HEK293T (cell line): ENCODE results near the gene FEM1B.

Experiments
- CTCF ChIA-PET: fragments of 350-600 bp; formaldehyde crosslinking; extraction: SDS; loops from one replicate; lab custom pipeline; 2021; ENCODE audit warnings: antibody characterized with exemption, inconsistent platforms; lab: Yijun Ruan, JAX
- POLR2A ChIA-PET: fragments of 350-600 bp; formaldehyde crosslinking; extraction: SDS; loops from one replicate; lab custom pipeline; 2020; ENCODE audit warnings: antibody characterized with exemption, inconsistent platforms; lab: Yijun Ruan, JAX
- DNase-seq: peaks from one replicate; pipeline ENCODE4 v3.0.0; 2012; ENCODE audit warnings: mixed read lengths; ENCODE audit errors: extremely low spot score
- ARNT ChIP-seq: fragments of 450-650 bp; IDR thresholded peaks from 2 replicates; pipeline ENCODE4 v1.6.1; 2017; ENCODE audit warnings: mild to moderate bottlenecking
- BHLHE40 ChIP-seq: fragments of 450-650 bp; IDR thresholded peaks from 2 replicates; pipeline ENCODE4 v1.6.1; 2016; ENCODE audit warnings: mild to moderate bottlenecking, moderate library complexity, borderline replicate concordance
- CTBP1 ChIP-seq: fragments of 450-650 bp; IDR thresholded peaks from 2 replicates; pipeline ENCODE4 v1.6.1; 2016; ENCODE audit warnings: borderline replicate concordance
- ELF4 ChIP-seq: fragments of 450-650 bp; IDR thresholded peaks from 2 replicates; pipeline ENCODE4 v1.6.1; 2017; ENCODE audit warnings: antibody characterized with exemption
- FOXA1 ChIP-seq: fragments of 450-650 bp; IDR thresholded peaks from 2 replicates; pipeline ENCODE4 v1.6.1; 2016; ENCODE audit warnings: mild to moderate bottlenecking
- FOXK2 ChIP-seq: fragments of 450-650 bp; IDR thresholded peaks from 2 replicates; pipeline ENCODE4 v1.6.1; 2016; ENCODE audit warnings: mild to moderate bottlenecking
- FOXM1 ChIP-seq: fragments of 450-650 bp; IDR thresholded peaks from 2 replicates; pipeline ENCODE4 v1.6.1; 2017; ENCODE audit warnings: mild to moderate bottlenecking, borderline replicate concordance
- HDGF ChIP-seq: fragments of 450-650 bp; IDR thresholded peaks from 2 replicates; pipeline ENCODE4 v1.6.1; 2017; ENCODE audit warnings: antibody characterized with exemption, borderline replicate concordance
- L3MBTL2 ChIP-seq: fragments of 450-650 bp; conservative IDR thresholded peaks from 2 replicates; pipeline ENCODE4 v1.6.1; 2016; ENCODE audit warnings: mild to moderate bottlenecking
- LEF1 ChIP-seq: fragments of 450-650 bp; IDR thresholded peaks from 2 replicates; pipeline ENCODE4 v1.6.1; 2017; ENCODE audit warnings: mild to moderate bottlenecking, borderline replicate concordance
- NFRKB ChIP-seq: fragments of 450-650 bp; IDR thresholded peaks from 2 replicates; pipeline ENCODE4 v1.6.1; 2016; ENCODE audit warnings: mild to moderate bottlenecking, moderate library complexity
- PKNOX1 ChIP-seq: fragments of 450-650 bp; IDR thresholded peaks from 2 replicates; pipeline ENCODE4 v1.6.1; 2016
- SP1 ChIP-seq: fragments of 450-650 bp; IDR thresholded peaks from 2 replicates; pipeline ENCODE4 v1.6.1; 2017
- SUZ12 ChIP-seq: fragments of 450-650 bp; IDR thresholded peaks from 2 replicates; pipeline ENCODE4 v1.6.1; 2016; ENCODE audit warnings: mild to moderate bottlenecking
- TARDBP ChIP-seq: fragments of 450-650 bp; IDR thresholded peaks from 2 replicates; pipeline ENCODE4 v1.6.1; 2016
- ZNF384 ChIP-seq: fragments of 450-650 bp; IDR thresholded peaks from 2 replicates; pipeline ENCODE4 v1.6.1; 2016

FEM1B gene

GRCh38 chr15:68322796-68323195 lies 45.3 kb downstream of the FEM1B start:
- ChIA-PET CTCF (no interaction called here), POLR2A (no interaction called here)
- DNase-seq = no peak
- TF ChIP-seq LEF1 (no peak), NFRKB (no peak)

GRCh38 chr15:68325726-68326125 lies 48.2 kb downstream of the FEM1B start:
- POLR2A ChIA-PET = no interaction called here
- TF ChIP-seq ELF4 (no peak), FOXM1 (no peak), ARNT (no peak), PKNOX1 (no peak)
- DNase-seq = no peak
- CTCF ChIA-PET = no interaction called here

GRCh38 chr15:68326711-68327354 lies 49.3 kb downstream of the FEM1B start:
- CTCF ChIA-PET = no interaction called here
- TF ChIP-seq LEF1 (no peak), SUZ12 (no peak), ZNF384 (no peak), FOXA1 (no peak), NFRKB (no peak), BHLHE40 (no peak), CTBP1 (no peak), FOXK2 (no peak), PKNOX1 (no peak), ELF4 (no peak), TARDBP (no peak), ARNT (no peak), HDGF (no peak), FOXM1 (no peak), SP1 (no peak), L3MBTL2 (no peak)
- POLR2A ChIA-PET = no interaction called here

GRCh38 chr15:68328443-68328842 lies 50.9 kb downstream of the FEM1B start:
- CTCF ChIA-PET = interaction anchor here (0.6 to 1.3 kb wide), 4 partner anchors 22 to 199 kb away, joined by 3 to 5 read pairs (median 3); no protein-coding TSS in a partner anchor
- TF ChIP-seq CTBP1 = no peak
- TF ChIP-seq L3MBTL2 = no peak
- no peak for TF ChIP-seq ARNT
- TF ChIP-seq FOXA1 = no peak
- TF ChIP-seq LEF1 = no peak
- no peak for TF ChIP-seq TARDBP
- no peak for TF ChIP-seq NFRKB
- TF ChIP-seq BHLHE40 = no peak
- TF ChIP-seq ELF4 = no peak
- no peak for TF ChIP-seq SP1
- TF ChIP-seq FOXK2 = no peak
- no peak for TF ChIP-seq PKNOX1
- TF ChIP-seq HDGF = no peak
- POLR2A ChIA-PET = no interaction called here
- no peak for DNase-seq

More at GRCh38 chr15:68326711-68327354, 49.3 kb downstream of the FEM1B start:
- no peak for DNase-seq

- DNase-seq = no peak
- CTCF ChIA-PET = interaction anchor here (0.6 to 1.3 kb wide), 4 partner anchors 22 to 198 kb away, joined by 3 to 5 read pairs (median 3); no protein-coding TSS in a partner anchor
- POLR2A ChIA-PET = no interaction called here
- TF ChIP-seq ELF4 (no peak), ZNF384 (no peak), HDGF (no peak), L3MBTL2 (no peak), FOXA1 (no peak), NFRKB (no peak), FOXM1 (no peak), BHLHE40 (no peak), CTBP1 (no peak)
These were observed 51.4 kb downstream of the FEM1B start for GRCh38 chr15:68328964-68329363.

- no peak for TF ChIP-seq LEF1
- TF ChIP-seq TARDBP = no peak
- TF ChIP-seq NFRKB = no peak
- TF ChIP-seq ARNT = no peak
- no peak for TF ChIP-seq FOXA1
- TF ChIP-seq L3MBTL2 = no peak
- no peak for TF ChIP-seq CTBP1
- no peak for TF ChIP-seq HDGF
- TF ChIP-seq ELF4 = no peak
- TF ChIP-seq FOXM1 = no peak
- no peak for TF ChIP-seq FOXK2
- no peak for TF ChIP-seq PKNOX1
- TF ChIP-seq BHLHE40 = no peak
- TF ChIP-seq ZNF384 = no peak
- no peak for TF ChIP-seq SUZ12
- no peak for TF ChIP-seq SP1
- POLR2A ChIA-PET = no interaction called here
- DNase-seq = no peak
- CTCF ChIA-PET = no interaction called here
These were observed 52.9 kb downstream of the FEM1B start for GRCh38 chr15:68330416-68330815.
